Right lung (tissue), 10 donors: ENCODE results near the gene TAF1C. TPM values are rescaled to one million over a fixed set of nuclear protein-coding genes. Genes with fewer than 3 reads are reported as not detected.
"Not testable (repeated sequence)": the region's sequence is repeated elsewhere in the genome, so short reads cannot be mapped to it uniquely, and the experiment has no call there.

ENCODE experiments used
- DNase-seq, 2 donors: peaks; one replicate each; pipeline ENCODE4 v3.0.0-alpha.2; 2013
- long read RNA-seq, 8 donors: transcript quantifications; one replicate each; lab custom pipeline, GENCODE V29; 2026
- polyA plus RNA-seq, 5 donors: library from polyadenylated mRNA; unstranded; fragments of 120-200 nt; gene quantifications; one replicate each; pipeline versions ENCODE4 v1.2.1 to v1.2.3, GENCODE V29; 2013; ENCODE audit warnings: inconsistent platforms in 1 of 5, low replicate concordance in 1 of 5; ENCODE audit not compliant: insufficient read length in 5 of 5, insufficient read depth in 1 of 5

TAF1C gene, protein sequence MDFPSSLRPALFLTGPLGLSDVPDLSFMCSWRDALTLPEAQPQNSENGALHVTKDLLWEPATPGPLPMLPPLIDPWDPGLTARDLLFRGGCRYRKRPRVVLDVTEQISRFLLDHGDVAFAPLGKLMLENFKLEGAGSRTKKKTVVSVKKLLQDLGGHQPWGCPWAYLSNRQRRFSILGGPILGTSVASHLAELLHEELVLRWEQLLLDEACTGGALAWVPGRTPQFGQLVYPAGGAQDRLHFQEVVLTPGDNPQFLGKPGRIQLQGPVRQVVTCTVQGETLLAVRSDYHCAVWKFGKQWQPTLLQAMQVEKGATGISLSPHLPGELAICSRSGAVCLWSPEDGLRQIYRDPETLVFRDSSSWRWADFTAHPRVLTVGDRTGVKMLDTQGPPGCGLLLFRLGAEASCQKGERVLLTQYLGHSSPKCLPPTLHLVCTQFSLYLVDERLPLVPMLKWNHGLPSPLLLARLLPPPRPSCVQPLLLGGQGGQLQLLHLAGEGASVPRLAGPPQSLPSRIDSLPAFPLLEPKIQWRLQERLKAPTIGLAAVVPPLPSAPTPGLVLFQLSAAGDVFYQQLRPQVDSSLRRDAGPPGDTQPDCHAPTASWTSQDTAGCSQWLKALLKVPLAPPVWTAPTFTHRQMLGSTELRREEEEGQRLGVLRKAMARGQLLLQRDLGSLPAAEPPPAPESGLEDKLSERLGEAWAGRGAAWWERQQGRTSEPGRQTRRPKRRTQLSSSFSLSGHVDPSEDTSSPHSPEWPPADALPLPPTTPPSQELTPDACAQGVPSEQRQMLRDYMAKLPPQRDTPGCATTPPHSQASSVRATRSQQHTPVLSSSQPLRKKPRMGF
- polyA plus RNA-seq, result 10 to 100 TPM; 32.4 to 61.4 (median 52.9) TPM
- long read RNA-seq, donor 1, partial matches to known transcripts, result 0 of 1 reads
- long read RNA-seq, donor 1, other reads (novel, unspliced or antisense), result 0 of 1 reads
- long read RNA-seq, donor 2, full-length matches to known transcripts, result 1 of 1 reads
- long read RNA-seq, donor 2, partial matches to known transcripts, result 0 of 1 reads
- long read RNA-seq, donor 2, other reads (novel, unspliced or antisense), result 0 of 1 reads
- long read RNA-seq, donor 3, partial matches to known transcripts, result 5 of 8 reads
- long read RNA-seq, donor 3, other reads (novel, unspliced or antisense), result 0 of 8 reads
- long read RNA-seq, donor 4, result 0 reads
- long read RNA-seq, donor 5, partial matches to known transcripts, result 7 of 8 reads
- long read RNA-seq, donor 5, other reads (novel, unspliced or antisense), result 0 of 8 reads
- long read RNA-seq, donor 6, partial matches to known transcripts, result 5 of 7 reads
- long read RNA-seq, donor 6, other reads (novel, unspliced or antisense), result 0 of 7 reads
- long read RNA-seq, donor 7, full-length matches to known transcripts, result 2 of 2 reads
- long read RNA-seq, donor 7, partial matches to known transcripts, result 0 of 2 reads
- long read RNA-seq, donor 7, other reads (novel, unspliced or antisense), result 0 of 2 reads
- long read RNA-seq, donor 8, result 0 reads

GRCh38 chr16:84186685-84187437, at the start of gene TAF1C:
TAF1C (minus strand) TSS chr16:84187057; CDS start chr16:84184988, 2,069 bp downstream.
- DNase-seq, result peak; percentile 92 to 94

GRCh38 chr16:84234321-84235241, 47.7 kb upstream of the TAF1C start:
- DNase-seq, result no peak

DNA sequence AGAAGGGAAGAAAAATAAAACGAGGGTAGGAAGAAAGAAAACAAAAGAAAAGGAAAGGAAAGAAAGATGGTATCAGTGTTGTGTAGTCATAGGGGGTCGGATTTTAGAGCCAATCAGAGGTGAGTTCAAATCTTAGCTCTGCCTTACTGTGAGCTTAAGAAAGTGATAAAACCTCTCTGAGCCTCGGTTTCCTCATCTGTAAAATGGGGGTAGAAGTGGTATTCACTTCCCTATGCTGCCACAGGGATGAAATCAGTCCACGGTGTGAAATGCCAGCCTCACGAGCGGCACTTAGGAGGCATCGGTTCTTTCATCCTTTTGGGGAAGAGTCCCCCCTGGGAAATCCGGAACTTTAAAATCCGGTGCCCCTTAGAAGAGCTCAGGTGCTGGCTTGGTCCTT, 46.9 kb upstream of the TAF1C start:
- DNase-seq, result no peak

DNA sequence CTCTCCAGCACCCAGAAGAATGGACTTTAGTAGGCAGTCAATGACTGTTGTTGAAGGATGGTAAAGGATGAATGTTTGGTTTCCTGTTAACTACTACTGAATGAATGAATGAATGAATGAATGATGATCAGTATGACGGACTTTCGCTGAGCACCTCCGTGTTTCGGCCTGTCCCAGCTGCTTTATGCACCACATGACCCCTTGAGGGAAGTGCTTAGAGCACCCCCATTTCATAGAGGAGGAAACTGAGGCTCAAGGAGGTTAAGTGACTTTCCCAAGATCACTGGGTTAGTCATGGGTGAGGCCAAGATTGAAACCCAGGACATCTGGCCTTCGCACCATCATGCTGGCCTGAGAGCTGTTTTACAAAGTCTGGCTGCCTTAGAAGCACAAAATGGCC, 46.1 kb upstream of the TAF1C start:
- no peak for DNase-seq

DNA sequence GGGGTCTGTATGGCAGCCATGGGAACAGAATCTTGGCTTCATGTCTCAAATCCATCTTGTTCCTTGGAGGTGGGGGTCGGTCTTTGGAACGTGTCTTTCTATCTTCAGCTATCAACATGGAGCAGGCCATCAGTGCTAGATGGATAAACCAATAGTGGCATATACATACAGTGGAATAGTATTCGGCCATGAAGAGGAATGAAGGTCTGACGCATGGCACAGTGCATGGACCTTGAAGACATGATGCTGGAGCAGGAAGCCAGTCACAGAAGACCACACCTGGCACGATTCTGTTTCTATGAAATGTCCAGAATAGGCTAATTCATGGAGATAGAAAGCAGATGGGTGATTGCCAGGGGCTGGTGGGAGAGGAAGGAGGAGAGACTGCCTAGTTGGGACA, 45.2 kb upstream of the TAF1C start:
- no peak for DNase-seq

DNA sequence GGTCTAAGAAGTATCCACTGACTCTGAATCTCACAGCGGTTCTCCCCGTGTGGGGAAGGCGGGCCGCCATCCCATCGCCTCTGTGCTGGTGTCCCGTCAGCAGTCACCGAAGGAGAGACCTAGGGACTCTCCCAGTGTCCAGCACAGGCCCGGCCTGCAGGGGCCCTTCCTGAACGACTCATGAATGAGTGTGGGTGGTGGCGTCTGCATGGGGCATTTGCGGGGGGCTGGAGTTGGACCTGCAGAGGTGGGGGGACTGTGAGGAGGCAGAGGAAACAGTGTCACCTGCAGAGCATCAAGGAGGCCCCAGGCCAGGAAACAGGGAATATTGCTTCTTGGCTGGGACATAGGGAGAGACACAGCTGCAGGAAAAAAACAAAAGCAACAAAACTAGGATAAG, 42.6 kb upstream of the TAF1C start:
- DNase-seq, result no peak

- no peak for DNase-seq
Observed at GRCh38 chr16:84228256-84228838, 41.5 kb upstream of the TAF1C start.

DNA sequence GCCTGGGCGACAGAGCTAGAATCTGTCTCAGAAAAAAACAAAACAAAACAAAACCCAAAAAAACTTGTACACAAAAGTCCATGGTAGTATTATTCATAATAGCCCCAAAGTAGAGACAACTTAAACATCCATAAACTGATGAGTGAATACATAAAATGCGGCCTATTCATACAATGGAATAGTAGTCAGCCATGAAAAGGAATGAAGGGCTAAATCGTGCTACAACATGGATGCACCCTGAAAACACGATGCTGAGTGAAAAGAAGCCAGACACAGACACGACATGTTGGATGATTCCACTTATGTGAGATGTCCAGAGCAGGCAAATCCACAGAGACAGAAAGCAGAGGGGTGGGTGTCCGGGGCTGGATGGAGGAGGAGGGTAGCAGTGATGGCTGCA, 40.7 kb upstream of the TAF1C start:
- DNase-seq, result no peak

GRCh38 chr16:84226026-84226425, 39.2 kb upstream of the TAF1C start:
- no peak for DNase-seq

DNA sequence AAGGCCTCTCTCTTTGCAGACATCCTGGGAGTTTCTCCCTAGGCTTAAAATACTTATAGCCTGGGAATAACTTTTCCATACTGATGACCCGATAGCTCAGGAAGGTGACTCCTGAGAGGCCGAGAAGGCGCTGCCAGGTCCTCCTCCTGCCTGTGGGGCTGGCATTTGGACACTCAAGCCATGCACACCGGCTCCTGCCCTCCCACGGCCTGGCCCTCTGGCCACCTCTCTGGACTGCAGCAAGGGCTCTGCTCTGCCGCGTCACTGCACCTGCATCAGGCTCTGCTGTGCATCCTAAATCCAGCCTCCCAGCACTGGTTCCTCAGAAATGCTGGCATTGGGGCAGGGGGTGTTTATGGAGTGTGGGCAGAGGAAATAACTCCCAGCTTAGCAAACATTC, 38.7 kb upstream of the TAF1C start:
- no peak for DNase-seq

DNA sequence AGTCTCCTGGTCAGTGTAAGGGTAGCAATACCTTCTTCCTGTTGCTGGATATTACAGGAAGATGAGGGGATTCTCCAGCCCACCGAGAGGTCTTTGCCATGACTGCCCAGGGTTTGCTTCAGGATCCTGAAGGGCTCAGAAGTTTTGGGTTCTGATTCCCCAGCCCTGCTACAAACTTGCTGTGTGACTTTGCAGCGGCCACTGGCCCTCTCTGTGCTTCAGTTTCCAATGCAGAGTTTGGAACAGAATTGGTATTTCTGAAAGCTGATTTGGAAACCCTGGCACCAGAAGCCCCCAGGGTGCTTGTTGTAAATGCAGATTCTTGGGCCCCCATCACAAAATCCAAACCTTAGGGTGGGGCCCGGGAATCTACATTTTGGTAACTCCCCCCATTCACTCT, 38.3 kb upstream of the TAF1C start:
- DNase-seq, result no peak

GRCh38 chr16:84224554-84224953, 37.7 kb upstream of the TAF1C start:
- no peak for DNase-seq

GRCh38 chr16:84223456-84223855, 36.6 kb upstream of the TAF1C start:
- no peak for DNase-seq

- DNase-seq, result no peak
Observed at GRCh38 chr16:84220851-84221250, 34.0 kb upstream of the TAF1C start.

DNA sequence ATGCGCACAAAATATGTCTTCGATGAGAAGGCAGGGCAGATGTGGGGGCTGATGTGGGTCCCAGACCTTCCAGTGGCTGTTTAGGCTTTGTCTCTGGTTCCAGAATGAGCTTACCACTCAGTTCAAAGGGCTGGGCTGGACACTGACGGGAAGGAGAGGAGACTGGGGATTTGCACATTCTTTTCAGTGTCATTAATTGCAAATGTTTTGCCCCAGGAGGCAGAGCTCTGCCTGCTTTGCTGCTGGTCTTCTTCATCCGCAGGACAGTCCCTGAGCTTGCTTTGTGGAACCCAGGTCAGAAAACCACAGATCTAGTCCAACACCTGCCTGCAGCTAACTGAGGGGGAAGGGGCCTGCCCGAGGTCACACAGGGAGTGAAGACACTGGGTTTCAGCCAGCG, 32.1 kb upstream of the TAF1C start:
- DNase-seq, result no peak

DNA sequence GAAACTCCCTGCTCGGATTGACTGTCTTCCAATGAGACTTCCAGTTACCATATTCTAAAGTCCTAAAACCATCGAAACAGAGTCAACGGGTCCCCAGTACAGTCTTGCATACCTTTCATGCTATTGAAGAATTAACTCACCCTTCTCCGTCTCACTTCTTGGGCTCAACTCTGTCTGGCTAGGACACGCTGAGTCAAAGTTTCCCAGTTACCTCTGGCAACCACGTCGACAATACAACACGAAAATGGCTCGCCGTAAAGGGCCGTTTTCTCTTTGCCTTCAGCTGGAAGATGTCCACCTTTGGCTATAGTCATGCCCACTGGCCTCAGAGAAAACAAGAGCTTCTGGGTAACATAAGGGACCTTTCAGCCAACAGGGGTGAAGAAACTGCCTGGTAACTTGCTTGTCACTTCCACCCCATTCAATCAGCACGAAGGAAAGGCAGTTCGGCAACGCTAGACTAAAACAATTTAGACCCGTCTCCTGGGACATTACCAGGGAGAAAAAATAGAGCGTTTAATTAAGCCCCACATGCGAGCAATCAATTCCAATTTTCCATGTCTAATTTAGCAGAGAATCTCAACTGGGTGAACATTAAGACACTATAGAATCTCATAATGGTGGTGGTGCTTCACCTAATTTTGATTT, 31.4 kb upstream of the TAF1C start:
- DNase-seq, result no peak

GRCh38 chr16:84216144-84216543, 29.3 kb upstream of the TAF1C start:
- not testable (repeated sequence) for DNase-seq

DNA sequence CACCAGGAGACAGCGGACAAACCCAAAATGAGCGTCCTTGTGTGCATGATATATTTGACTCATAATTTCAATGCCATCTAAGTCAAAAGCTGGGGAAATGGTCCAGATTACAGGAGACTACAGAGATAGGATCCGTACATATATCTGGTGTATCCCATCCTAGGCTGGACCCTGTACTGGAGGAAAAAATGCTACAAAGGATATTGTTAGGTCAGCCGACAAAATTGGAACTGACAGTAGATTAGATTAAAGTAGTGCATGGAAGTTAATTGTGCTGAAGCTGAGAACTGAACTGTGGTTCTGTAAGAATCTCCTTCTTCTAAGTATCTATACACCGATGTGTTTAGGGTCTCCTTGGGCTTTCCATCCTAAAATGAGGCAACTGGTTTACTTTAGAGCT, 28.7 kb upstream of the TAF1C start:
- DNase-seq, result no peak
